Astrocyte (in vitro differentiated cells and primary cell): Measurements from ENCODE around the gene SDR39U1.

Source experiments
- CTCF ChIP-seq: IDR thresholded peaks from 2 replicates; pipeline ENCODE4 v1.5.1; 2011; ENCODE audit warnings: low read depth, mild to moderate bottlenecking, inconsistent platforms, low read length, moderate library complexity; ENCODE audit not compliant: insufficient read depth
- EZH2 ChIP-seq: IDR thresholded peaks from 2 replicates; pipeline ENCODE4 v1.6.1; 2012; ENCODE audit warnings: mild to moderate bottlenecking, low read length, inconsistent platforms; ENCODE audit not compliant: insufficient read depth

- no peak for TF ChIP-seq CTCF
- no peak for TF ChIP-seq EZH2
Observed at GRCh38 chr14:24416254-24416931, 26.2 kb downstream of the SDR39U1 start.
